CD4-positive, CD25-positive, alpha-beta regulatory T cell (primary cell): Measurements from ENCODE around the gene AKAP9. TPM values are rescaled to one million over a fixed set of nuclear protein-coding genes. Genes with fewer than 3 reads are reported as not detected.
"Not testable (repeated sequence)": the region's sequence is repeated elsewhere in the genome, so short reads cannot be mapped to it uniquely, and the experiment has no call there.

ENCODE experiments used
- ATAC-seq, 2 donors: fragments of 150-1000 bp; cut with Tn5 transposase; one replicate each; pipeline ENCODE4 v1.10.0; 2021; ENCODE audit warnings: low read depth in 2 of 2, moderate number of reproducible peaks in 2 of 2, moderate library complexity in 1 of 2
- DNase-seq, 3 donors: peaks; one replicate each; pipeline versions ENCODE4 v3.0.0 to v3.0.0-alpha.2; 2012 to 2022; ENCODE audit warnings: mixed read lengths in 1 of 3
- H3K27ac ChIP-seq: one replicate; pipeline ENCODE4 v1.7.0; 2013; ENCODE audit warnings: mild to moderate bottlenecking, low read length; ENCODE audit not compliant: insufficient read depth, poor library complexity, severe bottlenecking
- H3K27me3 ChIP-seq: one replicate; pipeline ENCODE4 v1.7.0; 2013; ENCODE audit warnings: low read length; ENCODE audit not compliant: control insufficient read depth, insufficient read depth
- H3K36me3 ChIP-seq: one replicate; pipeline ENCODE4 v1.7.0; 2013; ENCODE audit warnings: mild to moderate bottlenecking, low read length, moderate library complexity; ENCODE audit not compliant: control insufficient read depth, insufficient read depth
- H3K4me1 ChIP-seq: 2 replicates; pipeline ENCODE4 v1.7.0; 2013; ENCODE audit warnings: mild to moderate bottlenecking, low read length; ENCODE audit not compliant: insufficient read depth, control insufficient read depth, poor library complexity, severe bottlenecking
- H3K4me3 ChIP-seq: one replicate; pipeline ENCODE4 v1.7.0; 2013; ENCODE audit warnings: low read depth, mild to moderate bottlenecking, low read length, moderate library complexity
- H3K9me3 ChIP-seq, 2 experiments: 1 replicate in 1 of 2; 2 replicates in 1 of 2; pipeline ENCODE4 v1.7.0; 2013; ENCODE audit warnings: low read length in 2 of 2, mild to moderate bottlenecking in 1 of 2, moderate library complexity in 1 of 2; ENCODE audit not compliant: control insufficient read depth in 2 of 2
- H3K27ac Mint-ChIP-seq, 3 donors: one replicate each; pipeline ENCODE4 v1.8.0; 2020 to 2022; ENCODE audit warnings: mild to moderate bottlenecking in 3 of 3, mixed read lengths in 3 of 3, moderate library complexity in 2 of 3
- H3K27me3 Mint-ChIP-seq: one replicate; pipeline ENCODE4 v1.8.0; 2022; ENCODE audit warnings: mild to moderate bottlenecking, mixed read lengths
- H3K36me3 Mint-ChIP-seq: one replicate; pipeline ENCODE4 v1.8.0; 2020; ENCODE audit warnings: mixed read lengths
- H3K4me1 Mint-ChIP-seq, 4 donors: one replicate each; pipeline ENCODE4 v1.8.0; 2020 to 2022; ENCODE audit warnings: mixed read lengths in 4 of 4, mild to moderate bottlenecking in 1 of 4
- H3K4me3 Mint-ChIP-seq, 4 donors: one replicate each; pipeline ENCODE4 v1.8.0; 2020 to 2022; ENCODE audit warnings: mild to moderate bottlenecking in 4 of 4, mixed read lengths in 4 of 4, moderate library complexity in 3 of 4
- H3K9me3 Mint-ChIP-seq, 7 donors: one replicate each; pipeline ENCODE4 v1.8.0; 2020 to 2022; ENCODE audit warnings: mixed read lengths in 7 of 7, mild to moderate bottlenecking in 3 of 7, moderate library complexity in 2 of 7
- polyA plus RNA-seq, 4 donors: library from polyadenylated mRNA; unstranded; fragments of 300-500 nt; fragmentation: Illumina TruSeq; gene quantifications; one replicate each; pipeline ENCODE4 v1.2.3, GENCODE V29; 2021
- total RNA-seq: library from RNA; stranded (reverse); gene quantifications from one replicate; pipeline ENCODE4 v1.2.3, GENCODE V29; 2022

AKAP9 gene
- total and polyA plus RNA-seq, 5 donors from 2014 or later: 12.5 to 81.2 (median 19.9) TPM

DNA sequence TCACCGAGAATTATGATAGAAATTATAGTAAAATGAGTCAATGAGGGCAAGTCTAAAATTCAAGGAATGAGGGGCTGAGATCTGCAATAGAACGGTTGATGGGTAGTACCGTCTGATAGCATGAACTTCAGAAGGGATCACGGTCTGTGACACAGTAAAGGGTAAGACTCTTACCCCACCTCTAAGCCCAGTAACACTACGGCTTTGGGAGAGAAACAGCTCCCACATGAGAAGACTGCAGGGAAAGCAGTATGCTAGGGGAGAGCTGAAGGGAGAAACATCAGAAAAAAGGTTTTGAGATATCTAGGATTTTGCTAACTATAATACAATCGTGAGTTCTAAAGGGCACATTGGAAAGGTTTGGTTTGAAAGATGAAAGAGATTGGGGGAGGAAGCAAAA lies 12.8 kb upstream of the AKAP9 start:
- DNase-seq (no peak), ATAC-seq (no peak)
- Mint-ChIP-seq H3K4me3 (peak overlapping the region in 2 of 4 donors; percentile 1 to 17), H3K4me1 (peaks cover 6 to 15% (median 11%) of the 10 kb centered on the region in 4 donors), H3K27ac (no peak overlapping the region), H3K27me3 (peaks cover 38% of the 10 kb centered on the region), H3K36me3 (no peaks in the 10 kb centered on the region), H3K9me3 (peaks cover 0 to 5% (median 2%) of the 10 kb centered on the region in 7 donors)
- peak overlapping the region; percentile 15 for H3K4me3 ChIP-seq
- H3K4me1 ChIP-seq: no peaks in the 10 kb centered on the region
- no peak overlapping the region for H3K27ac ChIP-seq
- H3K36me3 ChIP-seq: no peaks in the 10 kb centered on the region
- no peaks in the 10 kb centered on the region for H3K9me3 ChIP-seq
- H3K27me3 ChIP-seq: peaks cover 24% of the 10 kb centered on the region

DNA sequence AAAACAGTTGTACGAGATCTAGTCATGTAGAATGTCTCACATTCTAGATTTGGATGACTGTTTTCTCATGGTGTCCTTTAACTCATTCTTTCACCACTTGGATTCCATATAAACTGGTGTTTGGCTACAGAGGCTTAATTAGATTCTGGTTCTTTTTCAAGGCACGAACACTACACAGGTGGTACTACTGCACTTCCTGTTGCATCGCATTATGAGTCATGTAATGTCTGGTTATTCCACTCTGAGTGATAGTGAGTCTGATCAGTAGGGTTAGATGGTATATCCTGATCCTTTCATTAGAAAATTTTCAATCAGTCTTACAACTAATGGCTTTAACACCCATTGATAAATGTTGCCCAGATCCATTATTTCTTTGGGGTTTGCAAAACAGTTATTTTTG lies 11.2 kb upstream of the AKAP9 start:
- Histone ChIP-seq H3K27ac (no peak overlapping the region), H3K27me3 (peaks cover 18% of the 10 kb centered on the region), H3K4me3 (no peak overlapping the region), H3K36me3 (no peaks in the 10 kb centered on the region), H3K9me3 (no peaks in the 10 kb centered on the region), H3K4me1 (no peaks in the 10 kb centered on the region)
- Mint-ChIP-seq H3K27me3 (peaks cover 40% of the 10 kb centered on the region), H3K4me3 (no peak overlapping the region), H3K4me1 (peaks cover 6 to 21% (median 11%) of the 10 kb centered on the region in 4 donors), H3K27ac (no peak overlapping the region), H3K36me3 (no peaks in the 10 kb centered on the region), H3K9me3 (peaks cover 0 to 6% (median 2%) of the 10 kb centered on the region in 7 donors)
- ATAC-seq (peak; percentile 88 to 92), DNase-seq (peak in 1 of 3 donors; percentile 41)

DNA sequence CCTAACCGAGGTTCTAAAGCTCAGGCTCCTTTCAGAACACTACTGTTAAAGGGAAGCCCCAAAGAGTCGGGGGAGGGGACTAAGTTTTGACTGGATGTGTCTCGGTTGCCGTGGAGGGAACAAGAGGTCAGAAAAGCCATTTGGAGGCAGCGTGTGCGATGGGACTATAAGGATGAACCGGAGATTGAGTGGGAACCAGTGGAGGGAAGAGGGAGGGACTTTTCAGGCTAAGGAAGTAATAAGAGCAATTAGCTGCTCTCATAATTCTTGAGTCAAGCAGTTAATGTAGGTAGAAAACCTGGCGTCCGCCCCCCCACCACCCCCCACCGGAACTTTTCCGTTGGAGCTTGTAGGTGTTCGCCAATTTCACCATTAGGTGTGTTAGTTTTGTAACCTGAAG lies 491 bp upstream of the AKAP9 start:
- Histone ChIP-seq H3K36me3 (no peaks in the 10 kb centered on the region), H3K4me3 (peak overlapping the region; percentile 91), H3K27ac (peak overlapping the region; percentile 90), H3K27me3 (no peaks in the 10 kb centered on the region), H3K4me1 (peaks cover 30% of the 10 kb centered on the region), H3K9me3 (no peaks in the 10 kb centered on the region)
- Mint-ChIP-seq H3K27me3 (peaks cover 4% of the 10 kb centered on the region), H3K27ac (peak overlapping the region; percentile 98 to 100 (median 99)), H3K4me1 (peaks cover 23 to 53% (median 36%) of the 10 kb centered on the region in 4 donors), H3K9me3 (no peaks in the 10 kb centered on the region), H3K36me3 (no peaks in the 10 kb centered on the region), H3K4me3 (peak overlapping the region; percentile 89 to 98 (median 94))
- DNase-seq (peak in 1 of 3 donors; percentile 52), ATAC-seq (peak; percentile 3 to 12)

DNA sequence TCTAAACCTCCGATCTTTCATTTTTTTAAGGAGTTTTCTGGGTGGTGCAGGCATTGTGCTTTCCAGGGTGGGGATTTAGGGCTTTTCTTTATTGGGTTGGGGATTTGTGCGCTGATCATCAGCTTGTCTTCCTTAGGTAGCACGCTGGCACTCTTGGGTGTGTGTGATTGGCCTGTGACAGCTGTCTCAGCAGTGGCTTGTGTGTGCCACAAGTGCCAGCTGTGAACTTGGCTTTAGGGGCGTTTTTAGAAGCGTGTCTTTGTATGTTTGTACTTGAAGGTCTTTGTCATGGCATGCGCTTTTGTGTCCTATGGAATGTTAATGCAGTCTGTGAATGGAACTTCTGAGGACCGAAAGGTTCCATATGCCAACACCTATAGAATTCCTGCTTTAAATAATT lies 788 bp downstream of the AKAP9 start:
- H3K9me3 ChIP-seq: no peaks in the 10 kb centered on the region
- peak overlapping the region; percentile 95 for H3K4me3 ChIP-seq
- H3K27ac Mint-ChIP-seq: peak overlapping the region; percentile 96 to 100 (median 98)
- peaks cover 30% of the 10 kb centered on the region for H3K4me1 ChIP-seq
- H3K36me3 ChIP-seq: no peaks in the 10 kb centered on the region
- no peaks in the 10 kb centered on the region for H3K27me3 Mint-ChIP-seq
- no peaks in the 10 kb centered on the region for H3K9me3 Mint-ChIP-seq
- peaks cover 32 to 64% (median 45%) of the 10 kb centered on the region in 4 donors for H3K4me1 Mint-ChIP-seq
- no peaks in the 10 kb centered on the region for H3K27me3 ChIP-seq
- peak overlapping the region; percentile 90 for H3K27ac ChIP-seq
- peak overlapping the region; percentile 89 to 98 (median 94) for H3K4me3 Mint-ChIP-seq
- ATAC-seq: peak; percentile 29 to 30
- H3K36me3 Mint-ChIP-seq: peaks cover 5% of the 10 kb centered on the region
- DNase-seq: peak; percentile 3 to 74 (median 40)

DNA sequence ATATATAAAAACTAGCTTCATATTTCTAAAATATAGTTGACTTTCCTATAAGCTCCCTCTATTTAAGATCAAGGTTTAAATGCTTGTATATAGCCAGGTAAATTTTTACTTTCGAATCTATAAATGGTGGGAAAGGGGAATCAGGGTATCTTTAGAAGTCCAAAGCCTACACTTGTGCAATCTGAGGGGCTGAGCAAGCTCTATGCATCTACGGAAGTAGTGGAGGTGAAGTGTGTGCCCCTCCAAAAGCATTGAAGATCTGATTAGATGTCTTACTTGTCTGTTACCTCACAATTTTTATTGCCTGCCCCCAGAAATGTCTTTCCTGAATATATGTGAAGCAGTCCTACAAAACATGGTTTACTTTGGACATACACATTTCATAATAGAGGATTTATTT lies 1.6 kb downstream of the AKAP9 start:
- Mint-ChIP-seq H3K36me3 (peaks cover 11% of the 10 kb centered on the region), H3K27me3 (no peaks in the 10 kb centered on the region), H3K27ac (peak overlapping the region in 2 of 3 donors; percentile 9 to 100), H3K4me1 (peaks cover 32 to 71% (median 49%) of the 10 kb centered on the region in 4 donors), H3K9me3 (no peaks in the 10 kb centered on the region), H3K4me3 (peak overlapping the region; percentile 89 to 98 (median 94))
- H3K36me3 ChIP-seq: no peaks in the 10 kb centered on the region
- no peak for DNase-seq
- peaks cover 30% of the 10 kb centered on the region for H3K4me1 ChIP-seq
- peak overlapping the region; percentile 90 for H3K27ac ChIP-seq
- no peaks in the 10 kb centered on the region for H3K9me3 ChIP-seq
- peak overlapping the region; percentile 95 for H3K4me3 ChIP-seq
- ATAC-seq: no peak
- no peaks in the 10 kb centered on the region for H3K27me3 ChIP-seq

DNA sequence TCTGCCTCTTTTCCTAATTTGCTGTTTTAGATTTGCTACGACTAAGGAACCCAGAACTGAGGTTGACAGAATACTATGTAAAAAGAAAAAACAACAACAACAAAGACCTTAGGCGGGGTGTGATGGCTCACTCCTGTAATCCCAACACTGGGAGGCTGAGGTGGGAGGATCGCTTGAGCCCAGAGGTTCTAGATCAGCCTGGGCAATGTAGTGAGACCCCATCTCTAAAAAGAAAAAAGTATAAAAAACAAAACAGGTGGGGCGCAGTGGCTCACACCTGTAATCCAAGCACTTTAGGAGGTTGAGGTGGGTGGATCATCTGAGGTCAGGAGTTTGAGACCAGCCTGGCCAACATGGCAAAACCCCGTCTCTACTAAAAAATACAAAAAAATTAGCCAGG lies 4.3 kb downstream of the AKAP9 start:
- H3K9me3 Mint-ChIP-seq, H3K27ac ChIP-seq, H3K27me3 Mint-ChIP-seq, H3K9me3 ChIP-seq, DNase-seq, ATAC-seq, H3K4me3 ChIP-seq, H3K36me3 ChIP-seq, H3K27me3 ChIP-seq: not testable (repeated sequence)
- Mint-ChIP-seq H3K4me1 (peaks cover 41 to 72% (median 56%) of the 10 kb centered on the region in 4 donors), H3K27ac (peak overlapping the region in 2 of 3 donors; percentile 5 to 24), H3K4me3 (peak overlapping the region in 1 of 4 donors; percentile 51), H3K36me3 (peaks cover 21% of the 10 kb centered on the region)
- H3K4me1 ChIP-seq: peaks cover 26% of the 10 kb centered on the region

DNA sequence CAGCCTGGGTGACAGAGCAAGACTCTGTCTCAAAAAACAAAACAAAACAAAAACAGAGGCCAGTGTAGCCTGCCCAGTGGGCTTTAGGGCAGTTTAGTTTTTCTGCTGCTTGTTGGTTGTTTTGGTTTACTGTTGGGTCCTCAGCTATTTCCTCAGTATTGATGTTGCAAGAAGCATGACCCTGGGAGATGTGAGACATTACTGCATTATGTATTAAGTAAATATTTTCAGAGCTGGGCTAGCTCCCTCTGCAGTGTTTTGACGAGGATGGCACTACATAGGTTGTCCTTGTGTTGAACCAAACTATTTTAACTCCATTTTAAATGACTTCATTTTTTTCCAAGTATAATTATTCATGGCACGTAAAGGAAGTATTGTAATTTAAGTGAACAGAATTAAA lies 4.8 kb downstream of the AKAP9 start:
- peak overlapping the region; percentile 5 to 24 (median 17) for H3K27ac Mint-ChIP-seq

DNA sequence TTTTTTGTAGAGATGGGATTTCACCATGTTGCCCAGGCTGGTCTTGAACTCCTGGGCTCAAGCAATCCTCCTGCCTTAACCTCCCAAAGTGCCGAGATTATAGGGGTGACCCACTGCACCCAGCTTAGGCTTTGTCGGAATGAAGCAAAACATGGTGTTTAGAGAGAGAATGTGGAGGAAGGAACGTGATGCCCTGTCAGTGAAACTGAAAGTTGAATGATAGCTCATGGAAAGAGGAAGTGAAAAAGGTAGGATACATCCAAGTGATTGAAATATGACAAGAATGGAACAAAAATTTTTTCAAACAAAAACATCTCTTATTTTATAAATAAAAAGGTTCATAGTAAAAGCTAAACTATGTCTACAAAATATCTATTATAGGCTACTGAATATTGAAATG lies 5.9 kb downstream of the AKAP9 start:
- no peak overlapping the region for H3K4me3 ChIP-seq
- H3K36me3 ChIP-seq: no peaks in the 10 kb centered on the region
- no peaks in the 10 kb centered on the region for H3K9me3 Mint-ChIP-seq
- peak overlapping the region in 1 of 3 donors; percentile 18 for H3K27ac Mint-ChIP-seq
- H3K27ac ChIP-seq: no peak overlapping the region
- peaks cover 37 to 73% (median 53%) of the 10 kb centered on the region in 4 donors for H3K4me1 Mint-ChIP-seq
- H3K4me3 Mint-ChIP-seq: peak overlapping the region in 1 of 4 donors; percentile 3
- H3K36me3 Mint-ChIP-seq: peaks cover 21% of the 10 kb centered on the region
- H3K4me1 ChIP-seq: peaks cover 17% of the 10 kb centered on the region
- H3K9me3 ChIP-seq: no peaks in the 10 kb centered on the region
- H3K27me3 ChIP-seq: no peaks in the 10 kb centered on the region
- DNase-seq: no peak
- no peak for ATAC-seq
- no peaks in the 10 kb centered on the region for H3K27me3 Mint-ChIP-seq

More for the DNA sequence above, 4.8 kb downstream of the AKAP9 start:
- no peak for DNase-seq
- no peak overlapping the region for H3K4me3 ChIP-seq
- no peaks in the 10 kb centered on the region for H3K36me3 ChIP-seq
- no peaks in the 10 kb centered on the region for H3K9me3 ChIP-seq
- no peaks in the 10 kb centered on the region for H3K27me3 ChIP-seq
- Mint-ChIP-seq H3K4me3 (no peak overlapping the region), H3K4me1 (peaks cover 39 to 72% (median 54%) of the 10 kb centered on the region in 4 donors), H3K27me3 (no peaks in the 10 kb centered on the region), H3K9me3 (no peaks in the 10 kb centered on the region), H3K36me3 (peaks cover 21% of the 10 kb centered on the region)
- no peak overlapping the region for H3K27ac ChIP-seq
- no peak for ATAC-seq
- peaks cover 21% of the 10 kb centered on the region for H3K4me1 ChIP-seq
